ENCODE results near the gene CCDC174.
"Not testable (repeated sequence)": the region's sequence is repeated elsewhere in the genome, so short reads cannot be mapped to it uniquely, and the experiment has no call there.

The CCDC174 gene

GRCh38 chr3:14651440-14652251, at the start of gene CCDC174:
Gene CCDC174, plus strand, starts transcription at chr3:14651762. Its CDS starts 75 bp downstream, at chr3:14651837.
- peak; percentile 91 for FAIRE-seq

- FAIRE-seq = no peak
These were observed 49.4 kb upstream of the CCDC174 start for GRCh38 chr3:14602006-14602803.

DNA sequence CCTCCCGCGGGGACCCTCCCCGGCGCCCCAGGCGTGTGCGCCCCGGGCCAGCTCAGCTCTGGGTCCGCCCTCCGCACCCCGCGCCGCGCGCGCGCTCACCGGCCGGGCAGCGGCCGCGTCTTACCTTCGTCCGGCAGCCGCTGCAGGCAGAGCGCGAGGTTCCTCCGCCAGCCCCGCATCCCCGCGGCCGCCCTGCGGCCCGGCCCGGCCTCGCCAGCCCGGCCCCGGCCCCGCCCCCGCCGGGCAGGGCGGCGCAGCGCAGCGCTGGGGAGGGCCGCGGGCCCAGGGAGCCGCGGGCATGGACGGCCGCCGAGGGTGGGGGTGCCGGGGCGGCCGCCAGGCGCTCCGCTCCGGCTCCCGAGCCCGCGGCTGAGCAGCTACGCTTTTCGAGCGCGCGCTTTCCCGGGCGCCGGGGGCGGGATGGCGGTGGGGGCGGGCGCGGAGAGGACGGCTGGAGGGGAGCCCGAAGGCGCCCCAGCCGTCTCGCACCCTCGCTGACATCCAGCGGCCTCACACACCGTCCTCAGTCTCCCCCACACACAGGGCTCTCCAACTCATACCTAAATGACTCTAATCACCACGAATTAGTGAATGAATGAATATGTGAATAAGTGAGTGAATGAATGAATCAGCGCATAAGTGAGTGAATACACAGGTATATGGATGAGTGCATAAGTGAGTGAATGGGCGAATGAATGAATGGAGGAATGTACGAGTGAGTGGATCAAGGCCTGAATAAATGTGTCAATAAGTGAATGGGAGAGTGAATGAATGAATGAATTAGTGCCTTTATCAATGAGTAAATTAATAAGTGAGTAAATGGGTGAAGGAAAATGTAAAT, 48.5 kb upstream of the CCDC174 start:
- no peak for FAIRE-seq

DNA sequence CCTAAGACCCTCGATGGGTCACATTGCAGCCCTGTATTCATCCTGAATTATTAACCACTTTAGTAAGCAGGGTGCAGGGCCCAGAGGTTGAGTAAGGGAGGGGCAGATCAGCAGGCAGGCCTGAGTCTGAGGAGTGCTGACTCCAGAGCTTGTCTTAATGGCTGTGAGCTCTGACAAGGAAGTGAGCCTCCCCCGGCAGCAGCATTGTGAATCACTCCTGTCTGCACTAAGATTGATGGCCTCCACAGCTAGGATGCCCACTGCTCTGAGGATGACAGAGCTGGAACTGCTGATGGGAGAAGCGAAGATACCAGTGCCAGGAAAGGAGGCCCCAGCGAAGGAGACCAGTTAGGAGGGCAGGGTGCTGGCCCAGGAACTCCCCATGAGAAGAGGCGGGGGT, 46.5 kb upstream of the CCDC174 start:
- no peak for FAIRE-seq

GRCh38 chr3:14605744-14606143, 45.8 kb upstream of the CCDC174 start:
- FAIRE-seq = no peak

DNA sequence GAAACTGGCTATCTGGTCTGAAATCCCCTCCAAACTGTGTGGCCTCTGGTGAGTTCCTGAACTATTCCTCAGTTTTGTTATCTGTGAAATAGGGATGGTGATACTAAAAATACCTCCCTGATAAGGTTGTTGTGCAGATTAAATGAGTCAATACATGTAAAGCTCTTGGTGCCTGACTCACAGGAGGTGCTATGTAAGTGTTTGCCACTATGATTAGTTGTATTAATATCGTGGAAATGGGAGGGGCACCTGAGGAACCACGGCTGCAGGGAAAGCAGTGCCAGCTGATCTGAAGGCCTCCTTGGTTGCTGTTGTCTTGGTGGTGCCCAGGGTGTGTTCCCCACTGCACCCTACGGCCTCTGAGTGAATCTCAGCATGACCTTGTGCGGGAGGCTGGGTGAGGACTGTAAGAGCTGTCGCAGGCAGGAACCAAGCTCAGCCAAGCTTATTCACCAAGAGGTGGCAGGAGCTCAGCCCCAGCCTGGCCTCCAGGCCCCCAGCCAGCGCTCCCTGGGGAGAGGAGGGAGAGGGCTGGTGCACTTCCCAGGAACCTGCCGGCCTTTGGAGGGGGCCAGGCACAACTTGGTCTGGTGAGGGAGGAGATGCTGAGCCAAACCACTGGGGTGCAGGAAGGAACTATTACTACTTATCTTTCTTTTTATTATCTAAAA, 44.8 kb upstream of the CCDC174 start:
- FAIRE-seq = no peak

DNA sequence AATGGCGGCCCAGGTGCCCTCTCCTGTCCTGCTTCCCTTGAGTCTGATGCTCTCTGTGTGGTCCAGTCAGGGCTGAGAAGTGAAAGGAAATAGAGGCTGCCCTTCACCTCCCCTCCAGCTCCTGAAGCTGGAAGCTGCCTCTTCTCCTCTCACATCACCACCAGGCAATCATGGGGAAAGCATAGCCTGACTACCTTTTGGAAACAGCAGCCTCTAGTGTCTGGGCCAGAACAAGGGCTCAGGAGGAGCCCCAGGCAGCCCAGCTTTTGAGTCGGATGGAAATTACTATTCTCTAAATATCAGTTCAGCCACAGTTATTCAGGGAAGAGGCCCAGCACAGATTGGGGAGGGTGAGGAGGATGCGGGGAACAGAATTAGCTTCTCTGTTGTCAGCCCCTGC, 43.3 kb upstream of the CCDC174 start:
- FAIRE-seq = no peak

- FAIRE-seq = not testable (repeated sequence)
These were observed 42.5 kb upstream of the CCDC174 start for GRCh38 chr3:14609058-14609457.

- FAIRE-seq = no peak
These were observed 42.1 kb upstream of the CCDC174 start for GRCh38 chr3:14609506-14609905.

GRCh38 chr3:14609941-14610340, 41.6 kb upstream of the CCDC174 start:
- FAIRE-seq = no peak

- no peak for FAIRE-seq
These were observed 37.4 kb upstream of the CCDC174 start for GRCh38 chr3:14614189-14614588.

- no peak for FAIRE-seq
These were observed 36.7 kb upstream of the CCDC174 start for GRCh38 chr3:14614862-14615261.

DNA sequence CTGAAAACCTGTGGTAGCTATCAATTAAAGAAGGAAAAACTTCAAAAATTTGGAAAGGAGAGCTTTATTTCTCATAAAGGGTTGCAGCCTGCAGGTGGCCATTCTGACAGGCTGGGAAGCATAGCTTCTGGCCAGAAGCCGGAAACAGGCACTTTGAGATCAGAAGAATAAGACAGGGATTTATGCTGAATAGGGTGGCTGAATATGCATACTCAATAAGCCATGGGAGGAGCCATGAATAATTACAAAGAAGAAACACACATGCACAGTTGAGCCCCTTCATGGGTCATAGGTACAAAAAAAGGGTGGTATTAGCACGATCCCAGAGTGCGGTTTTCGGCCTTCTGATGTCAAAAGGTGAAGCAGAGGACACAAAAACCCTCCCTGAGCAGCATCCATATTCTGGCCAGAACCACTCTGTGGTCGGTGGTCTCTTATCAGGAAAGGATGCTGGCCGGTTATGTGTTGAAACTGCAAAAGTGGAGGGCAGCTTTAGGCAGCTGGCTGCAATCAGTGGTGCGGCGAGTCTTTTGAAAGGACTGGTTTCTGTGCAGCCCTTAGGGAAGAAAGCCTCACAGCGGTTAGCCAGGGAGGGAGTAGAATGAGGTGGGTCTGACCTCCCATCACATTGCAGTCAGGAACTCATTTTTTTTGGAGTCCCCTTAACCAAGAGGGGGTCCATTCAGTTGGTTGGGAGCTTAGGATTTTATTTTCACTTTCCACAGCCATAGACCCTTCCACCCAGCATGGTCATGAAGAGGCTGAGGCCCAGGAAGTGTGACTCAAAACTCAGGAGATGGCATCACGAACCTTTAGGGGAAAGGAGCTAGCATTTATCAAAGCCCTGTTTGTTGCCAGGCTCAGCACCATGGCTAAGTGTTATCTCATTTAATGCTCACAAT, 34.7 kb upstream of the CCDC174 start:
- FAIRE-seq = no peak

DNA sequence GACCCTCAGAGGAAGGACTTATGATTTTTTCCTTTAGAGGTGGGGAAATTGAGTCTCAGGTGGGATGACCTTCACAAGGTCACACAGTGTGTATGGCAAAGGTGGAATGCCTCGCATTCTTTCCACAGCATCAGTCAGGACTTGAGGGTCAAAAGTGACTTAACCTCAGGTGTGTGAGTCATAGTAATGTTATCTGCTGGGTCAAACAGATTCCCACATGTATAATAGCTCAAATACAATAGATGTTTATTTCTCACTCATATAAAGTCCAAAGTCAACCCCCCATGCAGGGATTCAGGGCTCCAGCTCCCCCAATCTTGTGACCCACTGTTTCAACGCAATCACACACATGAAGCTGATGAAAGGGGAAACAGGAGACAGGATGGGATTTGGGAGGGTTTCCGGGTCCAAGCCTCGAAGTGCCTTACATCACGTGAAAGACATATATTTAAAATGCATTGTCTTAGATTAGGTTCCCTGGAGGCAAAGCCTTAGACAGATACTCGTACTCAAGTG, 34.0 kb upstream of the CCDC174 start:
- FAIRE-seq = no peak

DNA sequence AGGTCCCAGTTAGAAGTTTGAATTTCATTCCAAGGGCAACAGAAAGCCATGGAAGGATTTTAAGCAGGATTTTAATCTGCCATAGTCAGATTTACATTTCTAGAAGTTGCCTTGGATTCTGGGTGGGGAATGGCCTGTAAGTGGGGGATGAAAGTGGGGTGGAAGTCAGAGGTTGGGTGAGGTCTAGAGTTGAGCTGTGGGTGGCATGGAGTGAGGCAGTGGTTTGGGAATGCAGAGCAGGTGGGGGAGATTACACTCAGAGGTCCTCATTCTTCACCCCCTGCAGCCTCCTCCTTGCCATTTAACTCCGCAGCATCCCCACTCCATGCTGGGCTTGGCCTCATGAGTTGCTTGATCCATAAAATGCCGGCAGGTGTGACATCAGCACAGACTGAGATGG, 32.0 kb upstream of the CCDC174 start:
- FAIRE-seq = no peak

DNA sequence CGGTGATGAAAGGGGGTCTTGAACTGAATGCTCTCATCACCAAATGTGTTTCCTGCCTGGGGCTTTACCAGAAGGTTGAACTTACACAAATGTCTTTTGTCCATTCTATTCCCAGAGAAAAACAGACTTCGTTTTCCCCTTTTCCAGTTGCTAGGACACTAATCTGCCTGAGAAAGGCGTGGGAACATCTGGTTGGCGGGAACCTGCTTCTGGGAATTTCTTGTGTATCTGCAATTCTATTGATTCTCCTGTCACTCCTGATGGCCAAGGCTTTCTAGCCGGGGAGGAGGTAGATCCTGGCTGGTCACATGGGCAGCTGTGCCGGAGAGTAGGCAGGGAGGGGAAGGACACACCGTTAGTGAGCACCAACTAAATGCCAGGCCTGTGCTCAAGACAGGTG, 31.1 kb upstream of the CCDC174 start:
- no peak for FAIRE-seq

DNA sequence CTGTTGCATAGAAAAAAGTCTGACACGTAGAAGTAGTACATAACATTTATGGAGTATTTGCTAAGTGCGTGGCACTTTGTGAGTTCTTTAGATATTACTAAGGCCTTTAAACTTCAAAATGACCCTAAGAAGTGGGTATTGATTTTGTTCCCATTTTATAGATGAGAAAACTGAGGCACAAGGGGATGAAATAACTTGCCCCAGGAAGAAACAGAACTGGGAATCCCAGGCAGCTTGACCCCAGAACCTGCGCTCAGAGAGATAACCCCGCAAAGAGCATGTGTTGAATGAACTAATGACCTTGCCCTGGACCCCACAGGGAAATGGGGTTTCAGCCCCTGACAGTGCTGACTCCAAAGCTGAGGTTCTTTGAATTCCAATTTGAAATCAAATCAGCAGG, 30.5 kb upstream of the CCDC174 start:
- no peak for FAIRE-seq

- FAIRE-seq = no peak
These were observed 29.2 kb upstream of the CCDC174 start for GRCh38 chr3:14622368-14622767.

GRCh38 chr3:14623569-14624051, 28.0 kb upstream of the CCDC174 start:
- FAIRE-seq = no peak

DNA sequence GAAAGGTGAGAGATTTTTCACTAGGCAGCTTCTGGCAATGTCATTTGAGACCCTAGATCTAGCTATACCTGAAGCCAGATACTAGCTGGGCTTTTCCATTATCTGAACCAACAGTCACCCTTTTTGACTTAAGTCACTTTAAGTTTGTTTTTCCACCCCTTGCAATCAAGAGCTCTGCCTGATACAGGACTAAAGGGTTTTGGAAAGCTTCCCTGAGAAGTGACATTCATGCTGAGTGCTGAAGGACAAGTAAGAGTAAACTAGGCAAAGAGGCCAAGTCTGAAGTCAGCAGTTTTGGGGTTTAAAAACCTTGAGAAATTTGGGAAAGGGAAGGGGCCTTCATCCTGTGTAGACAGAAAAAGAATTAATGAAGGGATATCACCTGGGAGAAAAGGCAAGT, 27.1 kb upstream of the CCDC174 start:
- FAIRE-seq = no peak

DNA sequence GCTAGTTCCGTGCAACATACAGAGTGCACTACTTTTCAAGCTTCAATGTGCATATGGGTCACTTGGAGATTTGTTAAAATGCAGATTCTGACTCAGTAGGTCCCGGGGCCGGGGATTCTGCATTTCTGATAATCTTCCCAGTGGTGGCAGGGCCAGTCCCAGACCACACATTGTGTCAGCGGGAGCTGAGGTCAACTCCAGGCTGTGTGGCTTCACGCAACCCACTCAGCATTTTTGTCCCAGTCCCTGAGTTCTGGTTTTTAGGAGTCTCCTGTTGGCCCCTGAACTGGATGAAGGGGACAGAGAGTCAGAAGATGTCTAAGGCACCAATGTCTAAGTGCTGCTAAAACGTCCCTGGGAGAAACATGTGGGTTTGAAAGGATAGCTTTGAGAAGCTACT, 26.1 kb upstream of the CCDC174 start:
- FAIRE-seq = no peak
